Astrocyte of the spinal cord (primary cell): ENCODE data around the gene KSR1.

Source experiments
- DNase-seq: peaks from one replicate; pipeline ENCODE4 v3.0.0; 2011; ENCODE audit warnings: low read depth, low spot score
- H3K4me3 ChIP-seq: 2 replicates; pipeline ENCODE4 v1.5.1; 2011; ENCODE audit warnings: low read depth, mild to moderate bottlenecking, low read length, moderate library complexity
- CTCF ChIP-seq: IDR thresholded peaks from 2 replicates; pipeline ENCODE4 v1.5.1; 2012; ENCODE audit warnings: low read depth, mild to moderate bottlenecking, low read length, inconsistent platforms
- in situ Hi-C: cut with HindIII; loops from 2 replicates; pipeline ENCODE4 v1.10.0; 2017; ENCODE audit warnings: low sequenced_read_pairs

The KSR1 gene

GRCh38 chr17:27551701-27552248, 95.5 kb downstream of the KSR1 start:
- in situ Hi-C loops, result no loop called here
- TF ChIP-seq CTCF, result no peak
- DNase-seq, result no peak

DNA sequence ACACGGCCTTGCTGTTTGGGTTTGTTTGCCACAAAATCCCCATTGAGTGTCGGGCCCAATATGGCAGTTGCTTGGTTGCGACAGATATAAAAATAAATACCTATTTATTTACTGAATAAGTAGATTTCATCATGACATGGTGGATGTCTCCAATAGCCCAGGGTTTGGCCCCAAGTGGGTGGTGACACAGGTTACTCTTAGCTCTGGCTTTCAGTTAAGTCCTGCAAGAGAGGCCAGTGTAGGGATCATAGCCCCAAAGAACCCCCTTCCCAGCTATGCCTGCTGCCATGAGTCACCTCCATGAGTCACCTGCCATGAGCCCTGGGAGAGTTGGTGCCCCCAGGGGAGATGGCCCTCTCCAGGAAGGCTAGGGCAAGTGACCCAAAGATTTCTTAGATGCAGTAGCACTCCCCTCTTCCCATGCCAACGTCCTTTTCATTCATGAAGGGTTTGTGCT, 96.1 kb downstream of the KSR1 start:
- no peak for DNase-seq
- in situ Hi-C loops, result no loop called here
- no peak overlapping the region for H3K4me3 ChIP-seq
- no peak for TF ChIP-seq CTCF

More at GRCh38 chr17:27551701-27552248, 95.5 kb downstream of the KSR1 start:
- no peak overlapping the region for H3K4me3 ChIP-seq

GRCh38 chr17:27553019-27553511, 96.8 kb downstream of the KSR1 start:
- TF ChIP-seq CTCF, result no peak
- DNase-seq, result no peak
- H3K4me3 ChIP-seq, result no peak overlapping the region
- in situ Hi-C loops, result no loop called here

GRCh38 chr17:27554152-27554551, 97.9 kb downstream of the KSR1 start:
- in situ Hi-C loops, result no loop called here
- TF ChIP-seq CTCF, result no peak
- no peak for DNase-seq
- H3K4me3 ChIP-seq, result no peak overlapping the region

DNA sequence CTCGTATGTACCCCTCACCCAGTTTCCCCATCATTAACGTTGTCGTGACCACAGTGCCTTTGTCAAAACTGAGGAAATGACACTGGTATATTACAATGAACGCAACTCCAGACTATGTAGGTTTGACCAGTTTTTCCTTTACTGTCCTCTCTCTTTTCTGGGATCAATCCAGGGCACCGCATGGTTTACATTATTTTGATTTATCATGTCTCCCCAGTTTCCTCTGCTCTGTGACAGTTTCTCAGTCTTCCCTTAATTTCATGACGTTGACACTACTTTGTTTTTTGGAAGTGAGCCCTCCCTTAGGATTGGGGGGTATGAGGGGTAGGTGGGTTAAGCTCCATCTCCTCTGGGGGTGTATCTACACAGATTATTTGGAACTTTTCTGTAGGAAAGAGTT, 98.7 kb downstream of the KSR1 start:
- no peak for DNase-seq
- in situ Hi-C loops, result no loop called here
- H3K4me3 ChIP-seq, result no peak overlapping the region
- no peak for TF ChIP-seq CTCF

- TF ChIP-seq CTCF, result no peak
- in situ Hi-C loops, result no loop called here
- DNase-seq, result no peak
- no peak overlapping the region for H3K4me3 ChIP-seq
Observed at GRCh38 chr17:27555339-27555738, 99.1 kb downstream of the KSR1 start.
